HCT116 (cell line): ENCODE results near the gene TRAF3.
"Not testable (repeated sequence)": the region's sequence is repeated elsewhere in the genome, so short reads cannot be mapped to it uniquely, and the experiment has no call there.

Experiments
- CEBPB ChIP-seq: IDR thresholded peaks from 2 replicates; pipeline ENCODE4 v1.6.1; 2012; ENCODE audit warnings: low read depth
- CTCF ChIP-seq, 3 experiments: fragments of 200-600 bp in 1 of 3; sonication (generic) in 1 of 3; IDR thresholded peaks in 2 of 3; conservative IDR thresholded peaks in 1 of 3; 2 replicates each; pipeline ENCODE4 v1.5.1; 2012 to 2017; ENCODE audit warnings: low read depth in 2 of 3, low read length in 2 of 3, antibody characterized with exemption in 1 of 3, borderline replicate concordance in 1 of 3, control low read depth in 1 of 3, mild to moderate bottlenecking in 1 of 3, mixed read lengths in 1 of 3, mixed run types in 1 of 3, moderate library complexity in 1 of 3; ENCODE audit not compliant: insufficient read depth in 1 of 3
- EGR1 ChIP-seq: IDR thresholded peaks from 2 replicates; pipeline ENCODE4 v1.6.1; 2012; ENCODE audit warnings: low read depth
- EZH2 ChIP-seq: fragments of 200-600 bp; sonication (generic); IDR thresholded peaks from 2 replicates; pipeline ENCODE4 v1.6.1; 2017; ENCODE audit warnings: antibody characterized with exemption, mixed run types
- POLR2A ChIP-seq: IDR thresholded peaks from 2 replicates; pipeline ENCODE4 v1.7.0; 2011; ENCODE audit warnings: borderline replicate concordance; ENCODE audit not compliant: insufficient read depth, insufficient read length; ENCODE audit errors: extremely low read depth

GRCh38 chr14:102837120-102837519, 59.9 kb downstream of the TRAF3 start:
- not testable (repeated sequence) for TF ChIP-seq EZH2; POLR2A; CTCF (IDR thresholded peaks at IDR 0.05 in 2 of 3, conservative IDR thresholded peaks at IDR 0.05 in 1 of 3; ENCODE audit: borderline replicate concordance in 1 of 3, insufficient read depth in 1 of 3, low read depth in 2 of 3, low read length in 2 of 3); EGR1; CEBPB
